Neural cell (in vitro differentiated cells): Measurements from ENCODE around the gene SNCA. TPM values are rescaled to one million over a fixed set of nuclear protein-coding genes. Genes with fewer than 3 reads are reported as not detected.

ENCODE experiments used
- H2AFZ ChIP-seq: fragments of 200-600, 300-800 bp; sonication (generic), shearing (Covaris generic); 2 replicates; pipeline ENCODE4 v1.6.0; 2014; ENCODE audit warnings: low read depth, mild to moderate bottlenecking, antibody characterized with exemption, low read length, moderate library complexity
- H3F3A ChIP-seq: fragments of 200-600 bp; shearing (Covaris generic); 2 replicates; pipeline ENCODE4 v1.6.1; 2016; ENCODE audit warnings: mild to moderate bottlenecking, moderate library complexity, mixed read lengths, antibody characterized with exemption, low read length; ENCODE audit not compliant: insufficient read depth, poor library complexity, severe bottlenecking
- H3K27ac ChIP-seq: fragments of 200-600, 300-800 bp; sonication (generic), shearing (Covaris generic); 2 replicates; pipeline ENCODE4 v1.5.1; 2014; ENCODE audit warnings: mild to moderate bottlenecking, low read length, moderate library complexity
- H3K27me3 ChIP-seq: fragments of 300-800, 200-600 bp; sonication (generic), shearing (Covaris generic); 2 replicates; pipeline ENCODE4 v1.6.0; 2014; ENCODE audit warnings: mild to moderate bottlenecking, low read depth, low read length, moderate library complexity; ENCODE audit not compliant: insufficient read depth
- H3K36me3 ChIP-seq: fragments of 300-800, 200-600 bp; sonication (generic), shearing (Covaris generic); 2 replicates; pipeline ENCODE4 v1.5.1; 2014; ENCODE audit warnings: mild to moderate bottlenecking, antibody characterized with exemption, low read length, moderate library complexity; ENCODE audit not compliant: insufficient read depth
- H3K4me2 ChIP-seq: fragments of 300-800, 200-600 bp; sonication (generic), shearing (Covaris generic); 2 replicates; pipeline ENCODE4 v1.6.0; 2014; ENCODE audit warnings: mild to moderate bottlenecking, low read length
- H3K4me3 ChIP-seq: fragments of 300-800, 200-600 bp; sonication (generic), shearing (Covaris generic); 2 replicates; pipeline ENCODE4 v1.5.1; 2014; ENCODE audit warnings: mild to moderate bottlenecking, low read length, moderate library complexity
- H3K79me2 ChIP-seq: fragments of 200-600 bp; shearing (Covaris generic); replicated peaks from 2 replicates; pipeline ENCODE4 v1.6.0; 2014; ENCODE audit warnings: mild to moderate bottlenecking, low read length, moderate library complexity; ENCODE audit not compliant: insufficient read depth
- H3K9ac ChIP-seq: fragments of 300-800, 200-600 bp; sonication (generic), shearing (Covaris generic); 2 replicates; pipeline ENCODE4 v1.6.1; 2016; ENCODE audit warnings: mild to moderate bottlenecking, low read length, mixed read lengths
- H3K9me2 ChIP-seq: fragments of 200-600 bp; shearing (Covaris generic); 2 replicates; pipeline ENCODE4 v1.6.1; 2016; ENCODE audit warnings: mild to moderate bottlenecking, low read length, mixed read lengths; ENCODE audit not compliant: insufficient read depth
- H3K9me3 ChIP-seq: fragments of 200-600, 300-800 bp; sonication (generic), shearing (Covaris generic); 2 replicates; pipeline ENCODE4 v1.6.1; 2016; ENCODE audit warnings: mild to moderate bottlenecking, mixed run types, low read length, moderate library complexity, mixed read lengths
- H4K20me1 ChIP-seq: fragments of 200-600 bp; shearing (Covaris generic); 2 replicates; pipeline ENCODE4 v1.6.1; 2016; ENCODE audit warnings: mild to moderate bottlenecking, mixed run types; ENCODE audit not compliant: insufficient read depth
- CTCF ChIP-seq: fragments of 450-650 bp; IDR thresholded peaks from 2 replicates; pipeline ENCODE4 v1.5.1; 2014; ENCODE audit warnings: antibody characterized with exemption, mild to moderate bottlenecking, moderate library complexity; ENCODE audit not compliant: poor library complexity, severe bottlenecking
- EP300 ChIP-seq: fragments of 450-650 bp; conservative IDR thresholded peaks from 2 replicates; pipeline ENCODE4 v1.6.1; 2014; ENCODE audit warnings: antibody characterized with exemption, mild to moderate bottlenecking, moderate library complexity; ENCODE audit not compliant: poor library complexity, severe bottlenecking
- EZH2 ChIP-seq: fragments of 200-600, 300-800 bp; shearing (Covaris generic), sonication (generic); IDR thresholded peaks from 2 replicates; pipeline ENCODE4 v1.6.1; 2014; ENCODE audit warnings: antibody characterized with exemption, low read length, borderline replicate concordance, mild to moderate bottlenecking; ENCODE audit not compliant: insufficient read depth, poor library complexity, severe bottlenecking
- MXI1 ChIP-seq: fragments of 450-650 bp; conservative IDR thresholded peaks from 2 replicates; pipeline ENCODE4 v1.6.1; 2014; ENCODE audit warnings: antibody characterized with exemption, mild to moderate bottlenecking; ENCODE audit not compliant: poor library complexity, severe bottlenecking
- POLR2AphosphoS5 ChIP-seq: IDR thresholded peaks from 2 replicates; pipeline ENCODE4 v1.6.1; 2012
- RAD21 ChIP-seq: fragments of 450-650 bp; conservative IDR thresholded peaks from 2 replicates; pipeline ENCODE4 v1.6.1; 2014; ENCODE audit warnings: antibody characterized with exemption, mild to moderate bottlenecking, moderate library complexity
- REST ChIP-seq: IDR thresholded peaks from 2 replicates; pipeline ENCODE4 v1.6.1; 2012; ENCODE audit warnings: borderline replicate concordance
- SMC3 ChIP-seq: fragments of 450-650 bp; conservative IDR thresholded peaks from 2 replicates; pipeline ENCODE4 v1.6.1; 2014; ENCODE audit warnings: antibody characterized with exemption, mild to moderate bottlenecking, moderate library complexity; ENCODE audit not compliant: poor library complexity
- TAF1 ChIP-seq: IDR thresholded peaks from 2 replicates; pipeline ENCODE4 v1.6.1; 2012; ENCODE audit warnings: low read depth
- polyA plus RNA-seq: library from polyadenylated mRNA; depleted of rRNA; stranded (reverse); fragments of >200 nt; gene quantifications from 2 replicates; pipeline ENCODE4 v1.2.3, GENCODE V29; 2014

The SNCA gene
- polyA plus RNA-seq, 1 donor from 2014 or later: 66.1 TPM

GRCh38 chr4:89836031-89836745 is 773 bp downstream of the SNCA start:
- H3K9me2 ChIP-seq: no peaks in the 10 kb centered on the region
- H3K27ac ChIP-seq: peak overlapping the region; percentile 81
- peak overlapping the region; percentile 77 for H3K4me3 ChIP-seq
- H2AFZ ChIP-seq: peak overlapping the region; percentile 80
- no peaks in the 10 kb centered on the region for H3K27me3 ChIP-seq
- TF ChIP-seq REST: peak; percentile 45
- TF ChIP-seq MXI1: no peak
- H3K9me3 ChIP-seq: no peaks in the 10 kb centered on the region
- H3K79me2 ChIP-seq: no peaks in the 10 kb centered on the region
- no peaks in the 10 kb centered on the region for H4K20me1 ChIP-seq
- H3K4me2 ChIP-seq: peak overlapping the region; percentile 27
- no peaks in the 10 kb centered on the region for H3F3A ChIP-seq
- peaks cover under 1% of the 10 kb centered on the region for H3K36me3 ChIP-seq
- H3K9ac ChIP-seq: peak overlapping the region; percentile 82

- Histone ChIP-seq H3K9me2 (no peaks in the 10 kb centered on the region), H2AFZ (no peak overlapping the region), H3K27ac (no peak overlapping the region), H3K4me3 (peak overlapping the region; percentile 77), H3F3A (no peaks in the 10 kb centered on the region), H3K27me3 (no peaks in the 10 kb centered on the region), H3K9ac (no peak overlapping the region), H3K36me3 (peaks cover 4% of the 10 kb centered on the region), H3K4me2 (peak overlapping the region; percentile 27), H3K9me3 (no peaks in the 10 kb centered on the region), H4K20me1 (no peaks in the 10 kb centered on the region), H3K79me2 (no peaks in the 10 kb centered on the region)
- TF ChIP-seq POLR2AphosphoS5: no peak
- no peak for TF ChIP-seq EP300
- no peak for TF ChIP-seq MXI1
- no peak for TF ChIP-seq CTCF
- TF ChIP-seq SMC3: no peak
- no peak for TF ChIP-seq TAF1
- TF ChIP-seq EZH2: no peak
- no peak for TF ChIP-seq REST
- no peak for TF ChIP-seq RAD21
These were observed 1.5 kb downstream of the SNCA start for GRCh38 chr4:89835413-89835812.
